GM10248 (cell line): ENCODE data around the gene FABP1.
A peak's percentile ranks its signal among the peaks of the same experiment; 100 is the strongest.

Experiments
- CTCF ChIA-PET: fragments of 300-600 bp; sonication (Branson Sonifier 250); formaldehyde crosslinking; extraction: SDS; loops from one replicate; lab custom pipeline; 2021; ENCODE audit warnings: antibody characterized with exemption; lab: Yijun Ruan, JAX
- POLR2A ChIA-PET: fragments of 350-650 bp; sonication (Branson Sonifier 250); formaldehyde crosslinking; extraction: SDS; loops from one replicate; lab custom pipeline; 2020; ENCODE audit warnings: antibody characterized with exemption; lab: Yijun Ruan, JAX
- DNase-seq: peaks from one replicate; pipeline ENCODE4 v3.0.0; 2012; ENCODE audit errors: extremely low spot score
- CTCF ChIP-seq: IDR thresholded peaks from 2 replicates; pipeline ENCODE4 v1.5.1; 2012; ENCODE audit warnings: mild to moderate bottlenecking, low read depth; ENCODE audit errors: extremely low read depth, missing control alignments, control extremely low read depth

Gene FABP1

GRCh38 chr2:88168386-88168785 lies 40.5 kb upstream of the FABP1 start:
- no peak for DNase-seq
- TF ChIP-seq CTCF = no peak
- CTCF ChIA-PET = interaction anchor here (2.4 to 2.8 kb wide), 2 partner anchors 8 to 108 kb away, joined by 8 to 11 read pairs; no protein-coding TSS in a partner anchor
- POLR2A ChIA-PET = no interaction called here

- TF ChIP-seq CTCF = no peak
- no peak for DNase-seq
- ChIA-PET POLR2A (no interaction called here), CTCF (interaction anchor here (2.8 kb wide), 1 partner anchor 107 kb away, joined by 8 read pairs; no protein-coding TSS in a partner anchor)
Measured at GRCh38 chr2:88167740-88168139, 39.9 kb upstream of the FABP1 start.

GRCh38 chr2:88165332-88166003 lies 37.6 kb upstream of the FABP1 start:
- no peak for TF ChIP-seq CTCF
- CTCF ChIA-PET = no interaction called here
- no peak for DNase-seq
- POLR2A ChIA-PET = no interaction called here

GRCh38 chr2:88161446-88162244 lies 33.8 kb upstream of the FABP1 start:
- TF ChIP-seq CTCF = no peak
- CTCF ChIA-PET = interaction anchor here (1.0 to 5.1 kb wide), 6 partner anchors 12 to 102 kb away, joined by 3 to 111 read pairs (median 12); no protein-coding TSS in a partner anchor
- DNase-seq = no peak
- POLR2A ChIA-PET = interaction anchor here (0.5 kb wide), 1 partner anchor 99 kb away, joined by 4 read pairs; no protein-coding TSS in a partner anchor

GRCh38 chr2:88160517-88160916 lies 32.7 kb upstream of the FABP1 start:
- DNase-seq = no peak
- ChIA-PET CTCF (interaction anchor here (1.0 to 5.1 kb wide), 12 partner anchors 9 to 759 kb away, joined by 3 to 111 read pairs (median 5); partner anchors contain the start of gene THNSL2), POLR2A (no interaction called here)
- no peak for TF ChIP-seq CTCF

- peak; percentile 73 for TF ChIP-seq CTCF
- POLR2A ChIA-PET = no interaction called here
- DNase-seq = peak; percentile 57
- CTCF ChIA-PET = interaction anchor here (0.9 to 5.1 kb wide), 14 partner anchors 9 to 758 kb away, joined by 3 to 111 read pairs (median 4); partner anchors contain the start of gene THNSL2
Measured at GRCh38 chr2:88159955-88160415, 32.1 kb upstream of the FABP1 start.
